Thyroid gland (tissue), 4 donors: ENCODE data around the gene HMGCLL1. TPM values are rescaled to one million over a fixed set of nuclear protein-coding genes. Genes with fewer than 3 reads are reported as not detected.

Source experiments
- DNase-seq, 2 donors: peaks; one replicate each; pipeline ENCODE4 v3.0.0-alpha.2; 2019
- H3K27ac ChIP-seq, 3 donors: fragments of 200-600 bp; sonication (generic); 1 replicate in 2 of 3; 2 replicates in 1 of 3; pipeline ENCODE4 v1.5.1; 2016 to 2019; ENCODE audit warnings: mild to moderate bottlenecking in 1 of 3, moderate library complexity in 1 of 3
- H3K27me3 ChIP-seq: fragments of 200-600 bp; sonication (generic); one replicate; pipeline ENCODE4 v1.5.1; 2019
- H3K36me3 ChIP-seq, 2 donors: fragments of 200-600 bp; sonication (generic); one replicate each; pipeline ENCODE4 v1.5.1; 2016 to 2019
- H3K4me1 ChIP-seq, 2 donors: fragments of 200-600 bp; sonication (generic); one replicate each; pipeline ENCODE4 v1.5.1; 2017 to 2019
- H3K4me3 ChIP-seq, 3 donors: fragments of 200-600 bp; sonication (generic); replicated peaks in 1 of 3; 1 replicate in 2 of 3; 2 replicates in 1 of 3; pipeline ENCODE4 v1.5.1; 2016; ENCODE audit warnings: mild to moderate bottlenecking in 1 of 3
- H3K9me3 ChIP-seq: fragments of 200-600 bp; sonication (generic); one replicate; pipeline ENCODE4 v1.5.1; 2017
- CTCF ChIP-seq, 6 experiments: fragments of 200-600 bp in 3 of 6; fragments of 450-650 bp in 3 of 6; sonication (generic) in 3 of 6; IDR thresholded peaks; one replicate each; pipeline ENCODE4 v1.5.1; 2016 to 2019; ENCODE audit warnings: antibody characterized with exemption in 6 of 6, mild to moderate bottlenecking in 2 of 6, inconsistent platforms in 1 of 6, moderate library complexity in 1 of 6
- POLR2A ChIP-seq, 2 donors: fragments of 450-650 bp; IDR thresholded peaks; one replicate each; pipeline ENCODE4 v1.6.1; 2017; ENCODE audit warnings: antibody characterized with exemption in 2 of 2, mild to moderate bottlenecking in 2 of 2, moderate library complexity in 1 of 2
- WGBS, 2 donors: methylation state at CpG; one replicate each; pipeline ENCODE4 v1.1.5; 2017; 5-methylcytosine and 5-hydroxymethylcytosine counted together
- intact Hi-C: fragments of 100-400 bp; cut with DNase I; formaldehyde crosslinking; loops from one replicate; pipeline ENCODE4 v1.15.1; 2023
- total RNA-seq, 4 donors: library from RNA; depleted of rRNA; stranded (reverse); fragments of >200 nt; gene quantifications; one replicate each; pipeline ENCODE4 v1.2.3, GENCODE V29; 2016

The HMGCLL1 gene
- total RNA-seq, 4 donors from 2014 or later = 0.25 to 2.1 (median 1.1) TPM

- Histone ChIP-seq H3K9me3 (no peaks in the 10 kb centered on the region), H3K36me3 (no peaks in the 10 kb centered on the region), H3K27ac (no peak overlapping the region), H3K27me3 (no peaks in the 10 kb centered on the region), H3K4me1 (no peaks in the 10 kb centered on the region), H3K4me3 (no peak overlapping the region)
- WGBS, 2 donors = 90 to 92% methylated on average over 3 of the region's 3 CpGs
- no peak for DNase-seq
- no peak for TF ChIP-seq CTCF (IDR thresholded peaks at IDR 0.05)
- no peak for TF ChIP-seq POLR2A (IDR thresholded peaks at IDR 0.05)
- intact Hi-C loops = no loop called here
Measured at GRCh38 chr6:55569638-55570037, 9.4 kb downstream of the HMGCLL1 start.

DNA sequence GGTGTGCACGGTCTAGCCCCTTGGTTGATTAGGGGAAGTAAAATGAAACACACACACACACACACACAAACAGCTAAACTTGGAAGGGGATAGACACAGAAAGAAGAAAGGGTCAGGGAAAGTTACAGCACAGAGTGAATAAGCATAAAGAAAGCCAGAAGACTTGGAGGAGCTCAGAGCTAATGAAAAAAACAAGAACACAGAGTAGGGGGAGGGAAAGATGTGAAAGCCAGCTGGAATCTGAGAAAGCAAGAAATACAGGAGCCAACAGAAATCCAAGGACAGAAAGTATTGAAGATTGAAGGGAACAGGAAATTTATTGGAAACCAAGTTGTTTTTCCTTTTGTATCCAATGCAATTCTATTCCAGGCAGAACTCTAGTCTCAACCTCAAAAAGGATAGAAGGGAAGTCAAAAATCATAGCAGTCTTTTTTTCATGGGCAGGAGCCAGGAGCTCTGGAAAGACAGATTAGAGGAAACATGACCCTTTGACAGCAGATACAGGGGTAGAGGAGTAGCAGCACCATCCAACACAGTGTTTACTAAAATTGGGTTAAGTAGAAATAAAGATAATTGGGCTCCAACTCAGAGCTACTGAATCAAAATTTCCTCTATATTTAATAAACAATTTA is 10.1 kb downstream of the HMGCLL1 start:
- no peaks in the 10 kb centered on the region for H3K9me3 ChIP-seq
- WGBS, 2 donors = 77 to 82% methylated on average over 1 of the region's 1 CpG
- no peaks in the 10 kb centered on the region for H3K36me3 ChIP-seq
- intact Hi-C loops = no loop called here
- DNase-seq = no peak
- no peaks in the 10 kb centered on the region for H3K27me3 ChIP-seq
- H3K4me1 ChIP-seq = no peaks in the 10 kb centered on the region
- H3K4me3 ChIP-seq = no peak overlapping the region
- no peak overlapping the region for H3K27ac ChIP-seq
- TF ChIP-seq POLR2A (IDR thresholded peaks at IDR 0.05) (no peak), CTCF (IDR thresholded peaks at IDR 0.05) (no peak)

- no peak for DNase-seq
- intact Hi-C loops = no loop called here
- H3K27me3 ChIP-seq = no peaks in the 10 kb centered on the region
- WGBS, 2 donors = 34 to 38% methylated on average over 4 of the region's 4 CpGs
- no peaks in the 10 kb centered on the region for H3K4me1 ChIP-seq
- H3K36me3 ChIP-seq = no peaks in the 10 kb centered on the region
- TF ChIP-seq CTCF (IDR thresholded peaks at IDR 0.05) (no peak), POLR2A (IDR thresholded peaks at IDR 0.05) (no peak)
- no peak overlapping the region for H3K4me3 ChIP-seq
- H3K9me3 ChIP-seq = no peaks in the 10 kb centered on the region
- no peak overlapping the region for H3K27ac ChIP-seq
Measured at GRCh38 chr6:55567558-55567957, 11.4 kb downstream of the HMGCLL1 start.

GRCh38 chr6:55566036-55566710 is 12.8 kb downstream of the HMGCLL1 start:
- Histone ChIP-seq H3K27ac (no peak overlapping the region), H3K9me3 (no peaks in the 10 kb centered on the region), H3K36me3 (no peaks in the 10 kb centered on the region), H3K27me3 (no peaks in the 10 kb centered on the region), H3K4me3 (no peak overlapping the region), H3K4me1 (no peaks in the 10 kb centered on the region)
- TF ChIP-seq POLR2A (IDR thresholded peaks at IDR 0.05) (no peak), CTCF (IDR thresholded peaks at IDR 0.05) (no peak)
- intact Hi-C loops = no loop called here
- 45 to 53% methylated on average over 4 of the region's 4 CpGs for WGBS, 2 donors
- no peak for DNase-seq

- no peak for DNase-seq
- no peaks in the 10 kb centered on the region for H3K4me1 ChIP-seq
- H3K27ac ChIP-seq = no peak overlapping the region
- intact Hi-C loops = no loop called here
- H3K36me3 ChIP-seq = no peaks in the 10 kb centered on the region
- TF ChIP-seq CTCF (IDR thresholded peaks at IDR 0.05) (no peak), POLR2A (IDR thresholded peaks at IDR 0.05) (no peak)
- no peaks in the 10 kb centered on the region for H3K27me3 ChIP-seq
- WGBS, 2 donors = 85 to 87% methylated on average over 3 of the region's 3 CpGs
- H3K9me3 ChIP-seq = no peaks in the 10 kb centered on the region
- H3K4me3 ChIP-seq = no peak overlapping the region
Measured at GRCh38 chr6:55562318-55562717, 16.7 kb downstream of the HMGCLL1 start.
